Left ventricle myocardium inferior (tissue), 1 donor: ENCODE measurements around the gene TRIM8. TPM values are rescaled to one million over a fixed set of nuclear protein-coding genes. Genes with fewer than 3 reads are reported as not detected.

Experiments used
- DNase-seq: peaks from one replicate; pipeline ENCODE4 v3.0.0-alpha.2; 2020
- H3K27ac ChIP-seq: fragments of 200-600 bp; replicated peaks from 2 replicates; pipeline ENCODE4 v1.8.0; 2021
- H3K27me3 ChIP-seq: fragments of 200-600 bp; 2 replicates; pipeline ENCODE4 v1.8.0; 2021; ENCODE audit warnings: low read depth
- H3K36me3 ChIP-seq: fragments of 200-600 bp; 2 replicates; pipeline ENCODE4 v1.8.0; 2021
- H3K4me1 ChIP-seq: fragments of 200-600 bp; 2 replicates; pipeline ENCODE4 v1.8.0; 2021
- H3K4me3 ChIP-seq: fragments of 200-600 bp; 2 replicates; pipeline ENCODE4 v1.8.0; 2021; ENCODE audit warnings: mild to moderate bottlenecking, moderate library complexity
- H3K9me3 ChIP-seq: fragments of 200-600 bp; replicated peaks from 2 replicates; pipeline ENCODE4 v1.8.0; 2021
- CTCF ChIP-seq: fragments of 200-600 bp; IDR thresholded peaks from 2 replicates; pipeline ENCODE4 v1.8.0; 2021; ENCODE audit warnings: antibody characterized with exemption, mild to moderate bottlenecking, borderline replicate concordance
- intact Hi-C: fragments of 100-400 bp; cut with micrococcal nuclease; formaldehyde crosslinking; loops from one replicate; pipeline ENCODE4 v1.11.0; 2022
- total RNA-seq: library from RNA; stranded (reverse); fragmentation: NEBNext Ultra II Directional; extraction: Animal tissue kit (Norgen Biotek cat#: 25700); gene quantifications from one replicate; pipeline ENCODE4 v1.2.1, GENCODE V29; 2021
- donor health status: DM: no; HTN: yes; CAD: no; lungs with severe emphysema.

The TRIM8 gene
- total RNA-seq, 1 donor from 2014 or later, result 95.1 TPM

GRCh38 chr10:102611514-102612087 lies 32.7 kb upstream of the TRIM8 start:
- DNase-seq, result no peak
- H3K27ac ChIP-seq, result peak overlapping the region; percentile 61

DNA sequence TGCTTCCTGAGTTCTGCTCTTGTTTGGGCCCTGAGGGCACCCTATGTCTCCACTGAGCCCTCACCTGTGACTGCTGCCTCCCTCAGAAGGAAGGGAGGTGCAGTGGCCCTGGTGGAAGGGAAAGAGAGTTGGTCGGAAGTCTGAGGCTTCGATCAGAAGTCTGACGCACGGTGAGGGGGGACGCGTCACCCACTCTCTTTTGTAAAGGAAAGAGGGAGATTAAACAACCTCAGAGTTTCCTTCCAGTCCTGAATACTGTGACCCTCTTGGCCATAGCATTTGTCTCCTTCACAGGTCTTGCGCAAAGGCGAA lies 31.4 kb upstream of the TRIM8 start:
- Histone ChIP-seq H3K36me3 (peaks cover 26% of the 10 kb centered on the region), H3K9me3 (no peaks in the 10 kb centered on the region), H3K4me1 (peaks cover 80% of the 10 kb centered on the region), H3K27me3 (no peaks in the 10 kb centered on the region), H3K4me3 (no peak overlapping the region), H3K27ac (peak overlapping the region; percentile 65)
- no peak for TF ChIP-seq CTCF
- DNase-seq, result no peak
- intact Hi-C loops, result no loop called here

More at GRCh38 chr10:102611514-102612087, 32.7 kb upstream of the TRIM8 start:
- intact Hi-C loops, result no loop called here
- Histone ChIP-seq H3K9me3 (no peaks in the 10 kb centered on the region), H3K27me3 (no peaks in the 10 kb centered on the region), H3K36me3 (peaks cover 16% of the 10 kb centered on the region), H3K4me3 (no peak overlapping the region), H3K4me1 (peaks cover 67% of the 10 kb centered on the region)
- no peak for TF ChIP-seq CTCF

DNA sequence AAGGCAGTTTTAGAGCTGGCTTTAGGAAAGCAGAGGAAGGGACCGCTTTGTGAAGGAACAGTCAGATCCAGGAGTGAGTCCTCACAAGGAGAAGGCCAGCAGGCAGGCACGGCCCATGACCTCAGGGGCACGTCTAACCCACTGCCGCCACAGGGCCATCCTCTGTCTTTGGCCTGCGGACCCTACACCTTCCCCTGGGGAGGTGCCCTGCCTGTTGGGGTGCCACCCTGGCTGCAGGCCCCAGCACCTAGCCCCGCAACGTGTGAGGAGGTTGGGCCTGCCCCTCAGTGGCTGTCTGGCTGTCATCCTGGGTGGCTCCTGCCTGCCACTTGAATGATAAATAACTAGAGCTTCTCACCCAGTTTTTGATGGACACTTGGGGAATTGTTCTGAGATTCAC lies 31.0 kb upstream of the TRIM8 start:
- no peaks in the 10 kb centered on the region for H3K9me3 ChIP-seq
- peaks cover 83% of the 10 kb centered on the region for H3K4me1 ChIP-seq
- no peak overlapping the region for H3K4me3 ChIP-seq
- peaks cover 26% of the 10 kb centered on the region for H3K36me3 ChIP-seq
- no peak for TF ChIP-seq CTCF
- DNase-seq, result no peak
- no peaks in the 10 kb centered on the region for H3K27me3 ChIP-seq
- intact Hi-C loops, result no loop called here
- peak overlapping the region; percentile 65 for H3K27ac ChIP-seq

- no peaks in the 10 kb centered on the region for H3K9me3 ChIP-seq
- no peak for TF ChIP-seq CTCF
Observed at GRCh38 chr10:102613785-102614184, 30.5 kb upstream of the TRIM8 start.

DNA sequence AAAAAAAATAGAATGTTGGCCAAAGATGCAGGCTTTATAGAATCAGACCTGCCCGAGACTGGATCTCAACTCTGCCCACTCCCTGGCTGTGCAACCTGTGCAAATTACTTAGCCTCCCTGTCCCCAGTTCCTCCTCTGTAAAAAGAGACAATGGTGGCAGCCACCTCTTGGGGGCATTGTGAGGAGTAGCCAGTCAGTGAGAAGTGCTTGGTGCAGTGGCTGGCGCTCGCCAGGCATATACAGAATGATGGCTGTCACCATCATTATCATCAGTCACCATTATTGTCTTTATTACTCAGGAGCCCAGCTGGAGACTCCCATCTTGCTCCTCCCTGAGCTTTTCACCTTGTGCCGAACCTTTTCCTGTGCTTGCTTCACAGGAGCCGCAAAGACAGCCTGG lies 29.4 kb upstream of the TRIM8 start:
- no peak for DNase-seq
- H3K36me3 ChIP-seq, result peaks cover 26% of the 10 kb centered on the region
- H3K4me1 ChIP-seq, result peaks cover 94% of the 10 kb centered on the region
- H3K4me3 ChIP-seq, result no peak overlapping the region
- no peak for TF ChIP-seq CTCF
- no peaks in the 10 kb centered on the region for H3K9me3 ChIP-seq
- intact Hi-C loops, result no loop called here
- no peaks in the 10 kb centered on the region for H3K27me3 ChIP-seq
- peak overlapping the region; percentile 70 for H3K27ac ChIP-seq

More at GRCh38 chr10:102613785-102614184, 30.5 kb upstream of the TRIM8 start:
- Histone ChIP-seq H3K27ac (peak overlapping the region; percentile 65), H3K27me3 (no peaks in the 10 kb centered on the region), H3K4me3 (no peak overlapping the region), H3K36me3 (peaks cover 26% of the 10 kb centered on the region), H3K4me1 (peaks cover 84% of the 10 kb centered on the region)
- intact Hi-C loops, result no loop called here
- DNase-seq, result peak; percentile 52
